CD4-positive, alpha-beta T cell treated with Interleukin-12 subunit alpha and Interleukin-12 subunit beta, for 1 hour (primary cell): ENCODE measurements around the gene EDAR.

Experiments
- DNase-seq: peaks from one replicate; pipeline ENCODE4 v3.0.0-alpha.2; 2020

EDAR gene

GRCh38 chr2:108938077-108938710 lies 50.8 kb downstream of the EDAR start:
- DNase-seq = no peak

- DNase-seq = no peak
These were observed 51.5 kb downstream of the EDAR start for GRCh38 chr2:108937367-108938017.

GRCh38 chr2:108936866-108937265 lies 52.2 kb downstream of the EDAR start:
- no peak for DNase-seq

- DNase-seq = no peak
These were observed 52.8 kb downstream of the EDAR start for GRCh38 chr2:108936076-108936864.

GRCh38 chr2:108935271-108935741 lies 53.7 kb downstream of the EDAR start:
- no peak for DNase-seq

GRCh38 chr2:108934583-108935245 lies 54.3 kb downstream of the EDAR start:
- DNase-seq = no peak

- DNase-seq = no peak
These were observed 54.9 kb downstream of the EDAR start for GRCh38 chr2:108934151-108934550.

- DNase-seq = no peak
These were observed 55.3 kb downstream of the EDAR start for GRCh38 chr2:108933691-108934117.

GRCh38 chr2:108932736-108933332 lies 56.2 kb downstream of the EDAR start:
- DNase-seq = no peak

- no peak for DNase-seq
These were observed 57.6 kb downstream of the EDAR start for GRCh38 chr2:108931372-108931771.

- no peak for DNase-seq
These were observed 59.1 kb downstream of the EDAR start for GRCh38 chr2:108929807-108930425.

- DNase-seq = no peak
These were observed 60.2 kb downstream of the EDAR start for GRCh38 chr2:108928660-108929377.

- DNase-seq = peak; percentile 47
These were observed 60.9 kb downstream of the EDAR start for GRCh38 chr2:108927936-108928659.

- DNase-seq = no peak
These were observed 61.6 kb downstream of the EDAR start for GRCh38 chr2:108927405-108927804.

- no peak for DNase-seq
These were observed 62.2 kb downstream of the EDAR start for GRCh38 chr2:108926561-108927380.

- no peak for DNase-seq
These were observed 63.3 kb downstream of the EDAR start for GRCh38 chr2:108925735-108926134.

- no peak for DNase-seq
These were observed 63.7 kb downstream of the EDAR start for GRCh38 chr2:108925286-108925685.

- DNase-seq = no peak
These were observed 64.3 kb downstream of the EDAR start for GRCh38 chr2:108924580-108925251.
